Dermis blood vessel endothelial cell (primary cell): ENCODE measurements around the gene CBFA2T3. TPM values are rescaled to one million over a fixed set of nuclear protein-coding genes. Genes with fewer than 3 reads are reported as not detected.
"Not testable (repeated sequence)": the region's sequence is repeated elsewhere in the genome, so short reads cannot be mapped to it uniquely, and the experiment has no call there.

Experiments used
- DNase-seq: peaks from one replicate; pipeline ENCODE4 v3.0.0; 2010
- total RNA-seq: library from RNA; depleted of rRNA; stranded (reverse); fragments of >200 nt; gene quantifications from 2 replicates; pipeline ENCODE4 v1.2.3, GENCODE V29; 2014

CBFA2T3 gene
- total RNA-seq: 0.14 TPM in 1 of 2 replicates, not detected in the other

DNA sequence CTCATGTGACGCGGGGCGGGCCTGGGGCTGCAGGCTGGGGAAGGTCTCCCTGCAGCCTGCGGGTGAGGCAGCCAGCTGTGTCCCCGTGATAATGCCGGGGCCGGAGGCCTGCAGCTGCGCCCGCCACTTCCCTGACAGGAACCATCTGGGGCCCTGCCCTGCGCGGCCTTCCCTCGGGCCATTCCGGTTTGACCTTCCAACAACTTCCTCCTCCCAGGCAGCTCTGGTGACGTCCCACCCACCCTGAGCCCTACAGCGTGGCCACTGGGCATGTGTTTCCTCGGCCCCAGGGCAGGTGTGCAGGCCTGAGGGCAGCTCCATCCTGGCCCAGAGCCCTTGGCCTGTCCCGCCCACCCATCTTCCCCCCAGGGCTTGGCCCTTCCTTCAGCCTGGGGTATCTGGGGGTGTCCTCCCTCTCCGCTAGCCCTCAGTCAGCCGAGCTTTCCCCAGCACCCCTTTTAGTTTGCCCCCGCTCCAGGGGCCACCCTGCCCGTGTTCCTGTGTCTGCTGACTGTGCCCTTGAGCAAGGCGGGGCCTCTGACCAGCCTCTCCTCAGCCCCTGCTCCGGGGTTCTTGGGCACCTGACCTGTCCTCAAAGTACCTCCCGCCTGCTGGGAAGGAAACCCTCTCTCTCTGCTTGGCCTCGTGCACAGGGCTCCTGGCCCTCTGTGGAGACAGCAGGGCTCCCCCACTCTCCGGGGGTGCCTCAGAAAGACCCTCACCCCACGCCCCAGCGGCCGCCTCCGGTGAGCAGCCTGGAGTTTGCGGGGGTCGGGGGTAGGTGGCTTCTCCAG lies at the start of gene CBFA2T3:
Gene CBFA2T3, minus strand, starts transcription at position 190 of the 794 bp plus-strand sequence. CDS start 400 bp downstream, outside the sequence.
- DNase-seq: peak; percentile 91

- no peak for DNase-seq
These were observed 49.2 kb upstream of the CBFA2T3 start for GRCh38 chr16:89026121-89026612.

- no peak for DNase-seq
These were observed 48.6 kb upstream of the CBFA2T3 start for GRCh38 chr16:89025636-89026035.

- no peak for DNase-seq
These were observed 47.6 kb upstream of the CBFA2T3 start for GRCh38 chr16:89024546-89025060.

GRCh38 chr16:89023621-89024511 lies 46.9 kb upstream of the CBFA2T3 start:
- DNase-seq: no peak

DNA sequence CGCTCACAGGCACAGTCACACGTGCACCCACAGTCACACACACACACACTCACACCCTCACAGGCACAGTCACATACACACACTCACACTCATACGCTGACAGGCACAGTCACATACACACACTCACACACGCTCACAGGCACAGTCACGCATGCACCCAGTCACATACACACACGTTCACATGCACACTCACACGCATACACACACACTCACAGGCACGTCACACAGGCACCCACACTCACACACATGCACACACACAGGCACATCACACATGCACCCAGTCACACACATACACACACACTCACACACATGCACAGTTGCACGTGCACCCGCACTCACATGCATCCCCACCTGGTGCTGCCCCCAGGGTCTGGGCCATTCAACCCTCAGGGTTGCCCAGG lies 46.1 kb upstream of the CBFA2T3 start:
- DNase-seq: no peak

DNA sequence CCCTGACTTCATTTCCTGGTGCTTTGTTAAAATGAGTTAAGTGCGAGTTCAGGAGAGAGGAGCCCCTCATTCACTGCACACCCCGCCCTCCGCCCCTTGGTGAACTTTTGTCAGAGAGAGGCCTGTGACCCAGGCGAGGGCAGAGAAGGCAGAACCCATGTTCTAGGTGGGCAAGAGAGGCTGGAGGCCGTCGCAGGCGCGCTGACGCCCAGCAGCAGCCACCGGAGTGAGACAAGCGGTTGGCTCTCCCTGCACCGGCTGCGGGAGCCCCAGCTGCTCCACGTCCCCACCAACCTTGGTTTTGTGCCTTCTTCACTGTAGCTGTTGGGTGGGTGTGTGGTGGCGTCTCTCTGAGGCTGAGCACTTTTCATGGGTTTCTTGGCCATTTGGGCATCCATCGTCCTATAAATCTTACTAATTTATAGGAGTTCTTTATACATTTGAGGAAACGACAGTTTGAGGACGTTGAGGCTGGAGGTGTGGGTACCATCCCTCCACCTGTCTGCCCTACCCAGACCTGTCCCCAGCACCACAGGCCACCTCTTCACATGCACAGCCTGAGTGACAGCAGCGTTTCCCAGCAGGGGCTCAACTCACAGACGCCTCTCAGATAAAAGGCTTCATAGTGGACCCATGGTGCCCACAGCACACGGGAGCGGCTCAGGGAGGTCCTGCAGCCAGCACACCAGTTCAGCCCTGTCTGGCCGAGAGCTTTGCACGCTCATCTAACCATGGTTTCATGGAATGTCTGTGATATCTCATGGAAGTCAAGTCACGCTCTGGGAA lies 45.2 kb upstream of the CBFA2T3 start:
- DNase-seq: no peak

- no peak for DNase-seq
These were observed 44.1 kb upstream of the CBFA2T3 start for GRCh38 chr16:89020925-89021595.

GRCh38 chr16:89020068-89020924 lies 43.3 kb upstream of the CBFA2T3 start:
- no peak for DNase-seq

DNA sequence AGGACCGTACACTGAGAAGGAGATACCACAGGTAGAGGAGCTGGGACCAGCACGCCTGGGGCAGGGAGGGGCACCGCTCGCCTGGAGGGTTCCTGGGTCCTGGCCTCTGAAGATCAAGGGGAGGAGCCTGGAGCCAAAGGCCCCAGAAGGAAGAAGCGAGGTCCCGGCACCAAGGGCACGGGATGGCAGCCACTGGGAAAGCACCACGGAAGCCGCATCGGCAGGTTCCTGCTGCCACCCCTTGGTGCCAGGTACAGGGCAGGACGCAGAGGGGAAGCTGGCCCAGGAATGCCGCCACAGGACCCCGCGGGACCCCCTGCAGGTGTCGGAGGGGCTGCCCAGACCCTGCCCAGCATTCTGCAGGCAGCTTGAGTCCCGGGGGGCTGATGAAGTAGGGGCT lies 42.5 kb upstream of the CBFA2T3 start:
- no peak for DNase-seq

GRCh38 chr16:89018282-89019158 lies 41.5 kb upstream of the CBFA2T3 start:
- DNase-seq: no peak

DNA sequence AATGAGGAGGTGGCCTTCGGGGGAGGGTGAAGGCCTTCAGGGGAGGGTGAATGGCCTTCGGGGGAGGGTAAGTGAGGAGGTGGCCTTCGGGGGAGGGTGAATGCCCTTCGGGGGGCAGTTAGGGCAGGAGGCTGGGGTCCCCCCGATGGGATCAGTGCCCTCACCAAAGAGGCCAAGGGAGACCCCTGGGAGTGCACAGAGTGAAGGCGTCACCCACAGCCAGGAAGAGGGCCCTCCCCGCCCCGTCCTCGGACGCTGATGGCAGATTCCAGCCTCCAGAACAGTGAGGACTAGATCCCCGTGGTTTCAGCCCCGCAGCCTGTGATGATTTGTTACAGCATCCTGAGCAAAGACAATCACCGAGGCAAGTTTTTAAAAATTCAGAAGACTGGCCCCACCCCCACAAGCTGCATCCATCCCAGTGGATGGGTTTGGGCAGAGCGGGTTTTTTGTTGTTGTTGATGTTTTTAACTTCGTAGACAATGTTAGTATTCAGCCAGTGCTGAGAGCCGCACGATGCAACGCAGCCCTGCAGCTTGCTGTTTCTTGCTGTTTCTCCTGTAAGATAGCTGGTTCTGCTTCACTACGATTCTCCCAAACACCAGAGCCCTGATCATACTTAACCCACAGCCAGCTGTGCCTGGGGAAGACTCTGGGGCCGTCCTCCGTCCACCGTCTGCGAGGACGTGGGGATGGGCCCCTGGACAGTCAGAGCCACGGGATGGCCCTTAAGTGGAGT lies 40.7 kb upstream of the CBFA2T3 start:
- DNase-seq: no peak

DNA sequence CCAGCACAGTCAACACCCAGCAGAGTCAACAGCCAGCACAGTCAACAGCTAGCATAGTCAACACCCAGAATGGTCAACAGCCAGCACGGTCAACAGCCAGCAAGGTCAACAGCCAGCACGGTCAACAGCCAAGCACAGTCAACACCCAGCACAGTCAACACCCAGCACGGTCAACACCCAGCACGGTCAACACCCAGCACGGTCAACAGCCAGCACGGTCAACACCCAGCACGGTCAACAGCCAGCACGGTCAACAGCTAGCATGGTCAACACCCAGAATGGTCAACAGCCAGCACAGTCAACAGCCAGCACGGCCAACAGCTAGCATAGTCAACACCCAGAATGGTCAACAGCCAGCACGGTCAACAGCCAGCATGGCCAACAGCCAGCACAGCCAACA lies 39.6 kb upstream of the CBFA2T3 start:
- not testable (repeated sequence) for DNase-seq

- no peak for DNase-seq
These were observed 38.4 kb upstream of the CBFA2T3 start for GRCh38 chr16:89015271-89015859.

GRCh38 chr16:89014403-89015230 lies 37.6 kb upstream of the CBFA2T3 start:
- DNase-seq: no peak

- no peak for DNase-seq
These were observed 36.8 kb upstream of the CBFA2T3 start for GRCh38 chr16:89013692-89014402.

DNA sequence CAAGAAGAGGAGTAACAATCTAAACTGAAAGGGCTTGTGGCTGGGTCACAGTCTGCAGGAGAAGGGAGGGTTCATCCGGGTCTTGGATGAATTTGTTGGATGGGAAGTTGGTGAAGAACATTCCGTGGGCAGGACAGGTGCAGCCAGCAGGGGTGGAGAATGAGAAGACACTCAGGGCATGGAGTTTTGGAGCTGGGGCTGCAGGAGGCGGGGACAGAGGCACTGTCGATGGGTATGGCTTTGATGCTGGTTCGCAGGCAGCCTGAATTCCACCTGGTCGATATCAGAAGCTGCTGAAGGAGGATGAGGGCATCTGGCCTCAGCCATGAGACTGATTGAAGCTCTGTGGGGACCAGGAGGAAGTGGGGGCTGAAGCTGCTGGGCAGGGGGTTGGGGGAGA lies 36.1 kb upstream of the CBFA2T3 start:
- DNase-seq: no peak
